GM12878 (cell line): ENCODE data around the gene GPRC5B. TPM values are rescaled to one million over a fixed set of nuclear protein-coding genes. Genes with fewer than 3 reads are reported as not detected.
A peak's percentile ranks its signal among the peaks of the same experiment; 100 is the strongest.

Experiments used
- ATAC-seq: fragments of 200-7000 bp; cut with Tn5 transposase; 3 replicates; pipeline ENCODE4 v1.9.1; 2020; ENCODE audit warnings: mild to moderate bottlenecking, moderate library complexity
- BruUV-seq: library from RNA; stranded (reverse); fragments of 400-500 nt; replicated peaks from 2 replicates; lab custom pipeline; 2021; lab: Mats Ljungman, UMichigan
- CTCF ChIA-PET: fragments of 300-600 bp; sonication (Branson Sonifier 250); formaldehyde crosslinking; extraction: SDS; loops from one replicate; lab custom pipeline; 2021; ENCODE audit warnings: inconsistent platforms; lab: Yijun Ruan, JAX
- POLR2A ChIA-PET: fragments of 350-600 bp; formaldehyde crosslinking; extraction: SDS; loops from one replicate; lab custom pipeline; 2021; ENCODE audit warnings: inconsistent platforms; lab: Charles Lee
- RAD21 ChIA-PET: fragments of 300-600 bp; sonication (Branson Sonifier 250); formaldehyde crosslinking; loops from one replicate; lab custom pipeline; 2023; ENCODE audit warnings: antibody characterized with exemption; ENCODE audit not compliant: unreplicated experiment; lab: Charles Lee
- SMC1A ChIA-PET: fragments of 300-600 bp; sonication (Branson Sonifier 250); formaldehyde crosslinking; loops from one replicate; lab custom pipeline; 2023; ENCODE audit not compliant: unreplicated experiment, uncharacterized antibody; lab: Charles Lee
- DNase-seq: peaks from one replicate; pipeline ENCODE4 v3.0.0-alpha.2; 2011; ENCODE audit warnings: low read depth, low spot score
- FAIRE-seq: peaks from 3 replicates; lab custom pipeline; 2011; peaks lifted over from hg19 to GRCh38; lab: Jason Lieb, UNC
- H2AFZ ChIP-seq: 2 replicates; pipeline ENCODE4 v1.6.0; 2011; ENCODE audit warnings: low read depth, low read length, control low read depth; ENCODE audit not compliant: control insufficient read depth
- H3K27ac ChIP-seq: 2 replicates; pipeline ENCODE4 v1.5.1; 2011; ENCODE audit warnings: control low read depth; ENCODE audit not compliant: control insufficient read depth, insufficient read depth
- H3K27me3 ChIP-seq, 2 experiments: replicated peaks in 1 of 2; 2 replicates each; pipeline versions ENCODE4 v1.6.0 to v1.6.1; 2011; ENCODE audit warnings: low read length in 1 of 2; ENCODE audit not compliant: control insufficient read depth in 2 of 2, insufficient read depth in 2 of 2
- H3K36me3 ChIP-seq, 2 experiments: 2 replicates each; pipeline ENCODE4 v1.5.1; 2011; ENCODE audit warnings: low read length in 1 of 2; ENCODE audit not compliant: control insufficient read depth in 2 of 2, insufficient read depth in 2 of 2
- H3K4me1 ChIP-seq: 2 replicates; pipeline ENCODE4 v1.6.1; 2011; ENCODE audit warnings: mild to moderate bottlenecking, low read length, moderate library complexity, mixed read lengths; ENCODE audit not compliant: control insufficient read depth, insufficient read depth
- H3K4me2 ChIP-seq: 2 replicates; pipeline ENCODE4 v1.6.0; 2011; ENCODE audit warnings: control low read depth; ENCODE audit not compliant: control insufficient read depth, insufficient read depth
- H3K4me3 ChIP-seq: fragments of 200-600 bp; sonication (generic); 2 replicates; pipeline ENCODE4 v1.5.1; 2016
- H3K79me2 ChIP-seq: 2 replicates; pipeline ENCODE4 v1.6.0; 2011; ENCODE audit warnings: low read length; ENCODE audit not compliant: control insufficient read depth, insufficient read depth
- H3K9ac ChIP-seq: 2 replicates; pipeline ENCODE4 v1.8.0; 2011; ENCODE audit warnings: low read length, control low read depth, mixed read lengths; ENCODE audit not compliant: control insufficient read depth, insufficient read depth
- H3K9me3 ChIP-seq: replicated peaks from 3 replicates; pipeline ENCODE4 v1.5.1; 2011; ENCODE audit warnings: mild to moderate bottlenecking, low read length; ENCODE audit not compliant: control insufficient read depth, insufficient read depth
- H4K20me1 ChIP-seq: 2 replicates; pipeline ENCODE4 v1.6.0; 2011; ENCODE audit not compliant: control insufficient read depth, insufficient read depth
- BCLAF1 ChIP-seq: fragments of 450-650 bp; IDR thresholded peaks from 2 replicates; pipeline ENCODE4 v1.6.1; 2017; ENCODE audit warnings: antibody characterized with exemption, mild to moderate bottlenecking, moderate library complexity
- FOS ChIP-seq: IDR thresholded peaks from 3 replicates; pipeline ENCODE4 v1.6.1; 2011; ENCODE audit warnings: borderline replicate concordance; ENCODE audit not compliant: insufficient read length; ENCODE audit errors: extremely low read depth
- MEF2B ChIP-seq: fragments of 450-650 bp; IDR thresholded peaks from 2 replicates; pipeline ENCODE4 v1.6.1; 2018; ENCODE audit warnings: mild to moderate bottlenecking, moderate library complexity; ENCODE audit not compliant: partially characterized antibody, poor library complexity, severe bottlenecking
- NBN ChIP-seq: fragments of 450-650 bp; IDR thresholded peaks from 2 replicates; pipeline ENCODE4 v1.6.1; 2016
- NR2C2 ChIP-seq: IDR thresholded peaks from 2 replicates; pipeline ENCODE4 v1.6.1; 2011; ENCODE audit warnings: borderline replicate concordance, low read depth; ENCODE audit not compliant: control insufficient read depth, insufficient read length
- NR2F1 ChIP-seq: fragments of 450-650 bp; conservative IDR thresholded peaks from 2 replicates; pipeline ENCODE4 v1.6.1; 2017; ENCODE audit warnings: mild to moderate bottlenecking
- PKNOX1 ChIP-seq: fragments of 450-650 bp; IDR thresholded peaks from 2 replicates; pipeline ENCODE4 v1.6.1; 2016; ENCODE audit warnings: mild to moderate bottlenecking
- YY1 ChIP-seq: IDR thresholded peaks from 2 replicates; pipeline ENCODE4 v1.6.1; 2011; ENCODE audit warnings: low read depth, mild to moderate bottlenecking, low read length
- WGBS: methylation state at CpG from one replicate; pipeline ENCODE4 v1.1.6; 2016; ENCODE audit warnings: low lambda C conversion rate; ENCODE audit not compliant: insufficient replicate concordance, insufficient coverage; ENCODE audit errors: missing lambda C conversion rate; 5-methylcytosine and 5-hydroxymethylcytosine counted together
- in situ Hi-C: fragments of 300-500 bp; cut with MboI; formaldehyde crosslinking; loops from 9 replicates; pipeline ENCODE4 v1.14.3; 2018; ENCODE audit warnings: mixed read lengths
- intact Hi-C: fragments of 100-400 bp; cut with micrococcal nuclease; formaldehyde crosslinking; loops from one replicate; pipeline ENCODE4 v1.14.2; 2022; ENCODE audit not compliant: unreplicated experiment
- polyA plus RNA-seq, 11 experiments: library from polyadenylated mRNA; depleted of rRNA in 4 of 11; unstranded in 6 of 11; stranded (reverse) in 5 of 11; fragments of >200 nt; fragmentation: Nextera tagmentation in 4 of 11; fragmentation: Illumina TruSeq in 1 of 11; extraction: Ambion mirVana in 4 of 11; extraction: Trizol in 1 of 11; gene quantifications; 1 replicate in 1 of 11; 2 replicates in 10 of 11; pipeline versions ENCODE4 v1.2.1 to v1.2.3, GENCODE V29; 2011 to 2016; ENCODE audit warnings: inconsistent platforms in 2 of 11, missing spikeins in 2 of 11, low read depth in 1 of 11
- total RNA-seq, 4 experiments: library from RNA; depleted of rRNA in 3 of 4; stranded (reverse); fragments of >200 nt in 3 of 4; fragmentation: Illumina TruSeq in 1 of 4; extraction: Trizol in 1 of 4; gene quantifications; 2 replicates each; pipeline versions ENCODE4 v1.2.1 to v1.2.3, GENCODE V29; 2013 to 2021

GPRC5B gene
- total and polyA plus RNA-seq, 10 of the 15 experiments (the other 5 are each of a cell fraction or from before 2014, with no cell fraction given): 0.01 to 0.42 (median 0.15) TPM; not detected in 2

- ATAC-seq: peak; percentile 17; the same call in 2 of the 3 replicates
These were observed 31.4 kb downstream of the GPRC5B start for GRCh38 chr16:19853132-19853741.

More at GRCh38 chr16:19853132-19853741, 31.4 kb downstream of the GPRC5B start:
- CTCF ChIA-PET: interaction anchor here (0.8 to 1.4 kb wide), 2 partner anchors 16 to 298 kb away, joined by 3 read pairs; partner anchors contain the start of gene VPS35L
- H4K20me1 ChIP-seq: no peaks in the 10 kb centered on the region
- H3K4me1 ChIP-seq: no peaks in the 10 kb centered on the region
- no peak overlapping the region for H3K27ac ChIP-seq
- H3K9ac ChIP-seq: no peak overlapping the region
- no peaks in the 10 kb centered on the region for H3K27me3 ChIP-seq
- no TSS peak for BruUV-seq
- POLR2A ChIA-PET: interaction anchor here (0.6 to 1.0 kb wide), 2 partner anchors 10 to 34 kb away, joined by 3 to 9 read pairs; no protein-coding TSS in a partner anchor
- H3K4me2 ChIP-seq: no peak overlapping the region
- SMC1A ChIA-PET: interaction anchor here (0.8 kb wide), 1 partner anchor 10 kb away, joined by 3 read pairs; no protein-coding TSS in a partner anchor
- H3K79me2 ChIP-seq: no peaks in the 10 kb centered on the region
- DNase-seq: no peak
- H3K9me3 ChIP-seq: no peaks in the 10 kb centered on the region
- intact Hi-C loops: loop anchor here (10.0 kb wide), 1 partner anchor 48 kb away; no protein-coding TSS in a partner anchor
- H3K36me3 ChIP-seq: no peaks in the 10 kb centered on the region
- FAIRE-seq: no peak
- RAD21 ChIA-PET: no interaction called here
- no peak overlapping the region for H3K4me3 ChIP-seq
- no peak overlapping the region for H2AFZ ChIP-seq
- TF ChIP-seq NR2F1 (no peak), BCLAF1 (no peak), NBN (no peak), MEF2B (no peak), FOS (no peak), NR2C2 (no peak), PKNOX1 (no peak), YY1 (no peak)
- TF ChIP-seq, all 136 proteins: peak for 0
- in situ Hi-C loops: no loop called here
- WGBS: 10% methylated on average over 8 of the region's 8 CpGs
